ENCODE data around the gene MPHOSPH8.
A peak's percentile ranks its signal among the peaks of the same experiment; 100 is the strongest.

MPHOSPH8 gene

GRCh38 chr13:19633479-19634255 lies at the start of gene MPHOSPH8:
Gene MPHOSPH8 (plus strand): TSS chr13:19633659. CDS start chr13:19633749, 90 bp downstream.
- DNase-seq (ENCODE audit: low spot score): peak; percentile 93

GRCh38 chr13:19586904-19587634 lies 46.4 kb upstream of the MPHOSPH8 start:
- peak; percentile 30 for DNase-seq (ENCODE audit: low spot score)

- DNase-seq (ENCODE audit: low spot score): peak; percentile 19
These were observed 45.7 kb upstream of the MPHOSPH8 start for GRCh38 chr13:19587635-19588300.

- DNase-seq (ENCODE audit: low spot score): no peak
These were observed 44.1 kb upstream of the MPHOSPH8 start for GRCh38 chr13:19589312-19589711.

- DNase-seq (ENCODE audit: low spot score): no peak
These were observed 43.0 kb upstream of the MPHOSPH8 start for GRCh38 chr13:19590423-19590822.

GRCh38 chr13:19591864-19592263 lies 41.6 kb upstream of the MPHOSPH8 start:
- no peak for DNase-seq (ENCODE audit: low spot score)

GRCh38 chr13:19592657-19593180 lies 40.7 kb upstream of the MPHOSPH8 start:
- no peak for DNase-seq (ENCODE audit: low spot score)

GRCh38 chr13:19596086-19596485 lies 37.4 kb upstream of the MPHOSPH8 start:
- no peak for DNase-seq (ENCODE audit: low spot score)

GRCh38 chr13:19596960-19597361 lies 36.5 kb upstream of the MPHOSPH8 start:
- no peak for DNase-seq (ENCODE audit: low spot score)

- DNase-seq (ENCODE audit: low spot score): no peak
These were observed 35.9 kb upstream of the MPHOSPH8 start for GRCh38 chr13:19597523-19597922.

GRCh38 chr13:19601749-19602725 lies 31.4 kb upstream of the MPHOSPH8 start:
- DNase-seq (ENCODE audit: low spot score): no peak

GRCh38 chr13:19604306-19604705 lies 29.2 kb upstream of the MPHOSPH8 start:
- DNase-seq (ENCODE audit: low spot score): no peak

- no peak for DNase-seq (ENCODE audit: low spot score)
These were observed 28.1 kb upstream of the MPHOSPH8 start for GRCh38 chr13:19605161-19605955.

GRCh38 chr13:19606152-19606551 lies 27.3 kb upstream of the MPHOSPH8 start:
- DNase-seq (ENCODE audit: low spot score): no peak

- no peak for DNase-seq (ENCODE audit: low spot score)
These were observed 26.7 kb upstream of the MPHOSPH8 start for GRCh38 chr13:19606737-19607136.

- no peak for DNase-seq (ENCODE audit: low spot score)
These were observed 25.9 kb upstream of the MPHOSPH8 start for GRCh38 chr13:19607523-19608078.

GRCh38 chr13:19618977-19619376 lies 14.5 kb upstream of the MPHOSPH8 start:
- peak; percentile 47 for DNase-seq (ENCODE audit: low spot score)

GRCh38 chr13:19622193-19622592 lies 11.3 kb upstream of the MPHOSPH8 start:
- DNase-seq (ENCODE audit: low spot score): no peak

GRCh38 chr13:19624265-19624664 lies 9.2 kb upstream of the MPHOSPH8 start:
- no peak for DNase-seq (ENCODE audit: low spot score)

- DNase-seq (ENCODE audit: low spot score): no peak
These were observed 462 bp upstream of the MPHOSPH8 start for GRCh38 chr13:19632915-19633478.

Data from kidney capillary endothelial cell (primary cell).